Heart right ventricle (tissue), 16 donors: Measurements from ENCODE around the gene GAB3. TPM values are rescaled to one million over a fixed set of nuclear protein-coding genes. Genes with fewer than 3 reads are reported as not detected.

Experiments
- ATAC-seq, 8 donors: fragments of 200-7000 bp; cut with Tn5 transposase; one replicate each; pipeline ENCODE4 v1.9.1; 2020; ENCODE audit warnings: mild to moderate bottlenecking in 8 of 8, moderate library complexity in 8 of 8, moderate number of reproducible peaks in 1 of 8
- DNase-seq, 2 donors: peaks; one replicate each; pipeline ENCODE4 v3.0.0-alpha.2; 2020
- H3K27ac ChIP-seq, 10 donors: fragments of 200-600 bp; sonication (generic) in 2 of 10; one replicate each; pipeline versions ENCODE4 v1.5.0 to v1.8.0; 2020 to 2022; ENCODE audit warnings: mild to moderate bottlenecking in 3 of 10
- H3K27me3 ChIP-seq, 7 donors: fragments of 200-600 bp; one replicate each; pipeline ENCODE4 v1.8.0; 2021 to 2022; ENCODE audit warnings: mild to moderate bottlenecking in 2 of 7
- H3K36me3 ChIP-seq, 9 donors: fragments of 200-600 bp; sonication (generic) in 1 of 9; one replicate each; pipeline versions ENCODE4 v1.5.0 to v1.8.0; 2020 to 2022; ENCODE audit warnings: mild to moderate bottlenecking in 2 of 9
- H3K4me1 ChIP-seq, 9 donors: fragments of 200-600 bp; sonication (generic) in 1 of 9; one replicate each; pipeline versions ENCODE4 v1.5.0 to v1.8.0; 2020 to 2022; ENCODE audit warnings: mild to moderate bottlenecking in 4 of 9
- H3K4me3 ChIP-seq, 10 donors: fragments of 200-600 bp; sonication (generic) in 2 of 10; one replicate each; pipeline versions ENCODE4 v1.5.0 to v1.8.0; 2020 to 2022; ENCODE audit warnings: mild to moderate bottlenecking in 7 of 10, moderate library complexity in 2 of 10
- H3K9me3 ChIP-seq, 11 donors: fragments of 200-600 bp in 10 of 11; sonication (generic) in 2 of 11; one replicate each; pipeline versions ENCODE4 v1.5.0 to v1.8.0; 2013 to 2022; ENCODE audit warnings: mild to moderate bottlenecking in 2 of 11, control low read depth in 1 of 11, moderate library complexity in 1 of 11
- CTCF ChIP-seq, 9 donors: fragments of 200-600 bp; sonication (generic) in 2 of 9; IDR thresholded peaks; one replicate each; pipeline versions ENCODE4 v1.5.0 to v1.8.0; 2021 to 2022; ENCODE audit warnings: antibody characterized with exemption in 9 of 9, mild to moderate bottlenecking in 5 of 9, moderate library complexity in 1 of 9
- WGBS, 2 donors: extraction: QIAGEN DNeasy Blood & Tissue Kit; methylation state at CpG; one replicate each; pipeline ENCODE4 v1.1.7; 2013; ENCODE audit warnings: inconsistent platforms in 1 of 2; 5-methylcytosine and 5-hydroxymethylcytosine counted together
- intact Hi-C, 10 donors: fragments of 100-400 bp; cut with DNase I; formaldehyde crosslinking; loops; one replicate each; pipeline versions ENCODE4 v1.11.1 to v1.14.2; 2022
- polyA plus RNA-seq, 2 donors: library from polyadenylated mRNA; stranded (reverse); fragments of 200-250 nt; gene quantifications; one replicate each; pipeline ENCODE4 v1.2.3, GENCODE V29; 2013
- total RNA-seq, 10 donors: library from RNA; stranded (reverse); fragmentation: NEBNext Ultra II Directional in 3 of 10; extraction: Animal tissue kit (Norgen Biotek cat#: 25700) in 3 of 10; gene quantifications; one replicate each; pipeline versions ENCODE4 v1.2.1 to v1.2.4, GENCODE V29; 2021 to 2023
- donor health status: Arrhythmogenic right ventricular cardiomyopathy.
- donor health status: ischemic (EF 13 %, LVEDD 7.1; RV severe dilation, severe dysfunction).
- donor health status: healthy with polysubstance abuse.
- donor health status: DM: no; HTN: yes; CAD: no.
- donor health status: DM: no; HTN: no; CAD: no.
- donor health status: ischemic (EF 25% LVEDD 6.9; RV normal size, moderate dysfunction).
- donor health status: ischemic (EF 25% LVEDD 5.7; RV mildly dilated, moderate dysfunction).
- donor health status: healthy.
- donor health status: DM: yes; HTN: yes; CAD: no.
- donor health status: Ischemic cardiomyopathy.
- donor health status: ischemic (EF 35%, LVEDD 5.7; RV mildly dilated, moderate dysfunction).
- donor health status: nonischemic (EF 11% LVEDD 7.7; RV severe dilation, severe dysfunction).
- donor health status: DM: yes; HTN: yes; CAD: no.
- donor health status: PGD.
- donor health status: ischemic (EF 29% LVEDD 5.4; RV normal size, mild dysfunction).
- donor health status: nonischemic (EF 23%, LVEDD 6.1; RV moderate dilation, normal function).

Gene GAB3
- total and polyA plus RNA-seq, 12 donors, result 5.9 to 32.1 (median 22.0) TPM

DNA sequence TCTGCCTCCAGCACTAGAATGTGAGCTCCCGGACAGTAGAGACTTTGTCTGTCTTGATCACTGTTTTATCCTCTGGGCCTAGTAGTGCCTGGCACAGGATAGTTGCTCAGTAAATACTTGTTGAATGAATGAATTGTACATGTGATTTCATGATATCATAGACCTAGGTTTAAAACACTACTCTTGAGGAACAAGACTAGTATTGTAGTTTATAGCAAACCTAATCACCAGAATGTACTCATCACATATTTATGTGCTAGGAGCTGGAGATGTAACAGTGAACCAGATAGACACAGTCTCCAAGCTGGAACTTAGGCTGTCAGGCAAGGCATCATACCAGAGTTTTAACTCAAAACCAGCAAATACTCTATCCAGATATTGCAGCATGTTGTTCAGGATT lies 23.5 kb downstream of the GAB3 start:
- Histone ChIP-seq H3K27me3 (no peaks in the 10 kb centered on the region), H3K9me3 (no peaks in the 10 kb centered on the region), H3K4me1 (peaks cover 20 to 96% (median 74%) of the 10 kb centered on the region in 9 donors), H3K4me3 (peak overlapping the region in 1 of 10 donors; percentile 5), H3K36me3 (no peaks in the 10 kb centered on the region), H3K27ac (peak overlapping the region in 9 of 10 donors; percentile 48 to 90 (median 82))
- WGBS, 2 donors, result 47 to 50% methylated on average over 1 of the region's 1 CpG
- ATAC-seq (no peak), DNase-seq (no peak)
- intact Hi-C loops, result no loop called here
- TF ChIP-seq CTCF (IDR thresholded peaks at IDR 0.05), result no peak

DNA sequence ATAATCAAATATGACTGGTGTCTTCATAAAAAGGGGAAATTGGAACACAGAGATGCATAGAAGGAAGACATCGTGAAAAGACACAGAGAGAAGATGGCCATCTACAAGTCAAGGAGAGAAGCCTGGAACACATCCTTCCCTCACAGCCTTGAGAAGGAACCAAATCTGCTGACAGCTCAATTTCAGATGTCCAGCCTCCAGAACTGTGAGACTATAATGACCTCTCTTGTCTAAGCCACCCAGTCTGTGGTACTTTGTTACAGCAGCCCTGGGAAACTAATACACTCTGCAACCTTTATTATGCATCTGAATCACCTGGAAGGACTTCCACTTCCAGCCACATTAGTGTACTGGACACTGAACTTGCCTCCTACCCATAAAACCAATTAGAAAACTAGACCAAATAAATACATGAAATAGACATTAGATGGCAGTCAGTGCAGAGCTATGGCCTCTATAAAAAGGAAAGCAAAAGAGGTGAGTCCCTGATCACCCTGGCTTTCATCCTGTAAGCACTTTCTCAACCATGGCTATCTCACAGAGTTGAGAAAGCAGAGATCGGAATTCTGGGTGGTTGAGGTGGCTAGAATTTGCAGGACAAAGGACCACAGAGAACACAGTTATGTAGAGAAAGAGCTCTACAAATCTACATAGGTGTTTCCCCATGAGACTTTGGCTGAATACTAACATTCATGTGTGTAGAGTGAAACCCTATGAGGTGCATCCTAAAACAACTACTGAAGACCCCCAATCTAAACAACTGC lies 25.7 kb downstream of the GAB3 start:
- Histone ChIP-seq H3K9me3 (peaks cover 0 to 6% (median 0%) of the 10 kb centered on the region in 11 donors), H3K27ac (peak overlapping the region in 8 of 10 donors; percentile 4 to 90 (median 74)), H3K36me3 (no peaks in the 10 kb centered on the region), H3K27me3 (no peaks in the 10 kb centered on the region), H3K4me1 (peaks cover 11 to 79% (median 52%) of the 10 kb centered on the region in 9 donors), H3K4me3 (no peak overlapping the region)
- DNase-seq, result no peak
- intact Hi-C loops, result no loop called here
- peak in 3 of 9 donors; percentile 7 to 19 (median 12) for TF ChIP-seq CTCF (IDR thresholded peaks at IDR 0.05)
- no peak for ATAC-seq
- 85 to 92% methylated on average over 2 of the region's 2 CpGs for WGBS, 2 donors

DNA sequence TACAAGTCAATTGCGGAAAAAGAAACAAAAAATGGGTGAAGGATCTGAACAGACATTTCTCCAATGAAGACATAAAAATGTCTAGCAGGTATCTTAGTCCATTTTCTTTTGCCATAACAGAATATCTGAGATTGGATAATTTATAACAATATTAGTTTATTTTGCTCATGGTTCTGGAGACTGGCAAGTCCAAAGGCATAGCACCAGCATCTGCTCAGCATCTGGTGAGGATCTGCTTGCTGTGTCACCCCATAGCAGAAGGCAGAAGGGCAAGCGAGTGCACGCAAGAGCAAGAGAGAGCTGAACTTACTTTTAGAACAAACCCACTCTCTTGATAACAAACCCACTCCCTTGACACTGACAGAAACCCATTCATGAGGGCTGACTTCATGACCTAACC lies 29.7 kb downstream of the GAB3 start:
- DNase-seq (no peak), ATAC-seq (no peak)
- TF ChIP-seq CTCF (IDR thresholded peaks at IDR 0.05), result no peak
- WGBS, 2 donors, result 92 to 96% methylated on average over 3 of the region's 3 CpGs
- Histone ChIP-seq H3K4me3 (no peak overlapping the region), H3K4me1 (peaks cover 0 to 74% (median 45%) of the 10 kb centered on the region in 9 donors), H3K9me3 (peaks cover 0 to 6% (median 0%) of the 10 kb centered on the region in 11 donors), H3K27me3 (no peaks in the 10 kb centered on the region), H3K27ac (no peak overlapping the region), H3K36me3 (peaks cover 0 to under 1% (median 0%) of the 10 kb centered on the region in 9 donors)
- intact Hi-C loops, result no loop called here

GRCh38 chrX:154720067-154720466 lies 30.8 kb downstream of the GAB3 start:
- Histone ChIP-seq H3K36me3 (peaks cover 0 to 10% (median 0%) of the 10 kb centered on the region in 9 donors), H3K27ac (peak overlapping the region in 1 of 10 donors; percentile 81), H3K4me1 (peaks cover 0 to 68% (median 44%) of the 10 kb centered on the region in 9 donors), H3K9me3 (peaks cover 0 to 6% (median 0%) of the 10 kb centered on the region in 11 donors), H3K4me3 (no peak overlapping the region), H3K27me3 (no peaks in the 10 kb centered on the region)
- no peak for ATAC-seq
- no peak for DNase-seq
- 70 to 72% methylated on average over 4 of the region's 4 CpGs for WGBS, 2 donors
- intact Hi-C loops, result no loop called here
- TF ChIP-seq CTCF (IDR thresholded peaks at IDR 0.05), result no peak
